Cardiac muscle cell (in vitro differentiated cells and primary cell): Measurements from ENCODE around the gene NFAT5. TPM values are rescaled to one million over a fixed set of nuclear protein-coding genes. Genes with fewer than 3 reads are reported as not detected.

Experiments used
- DNase-seq, 2 donors: peaks; one replicate each; pipeline versions ENCODE4 v3.0.0 to v3.0.0-alpha.2; 2010 to 2017; ENCODE audit warnings: low read depth in 1 of 2, low spot score in 1 of 2
- H3K27ac ChIP-seq: fragments of 200-600 bp; sonication (generic); 2 replicates; pipeline ENCODE4 v1.5.1; 2016
- H3K27me3 ChIP-seq: fragments of 200-600 bp; sonication (generic); 2 replicates; pipeline ENCODE4 v1.6.0; 2016; ENCODE audit warnings: control low read depth
- H3K36me3 ChIP-seq: fragments of 200-600 bp; sonication (generic); 2 replicates; pipeline ENCODE4 v1.5.1; 2016; ENCODE audit warnings: control low read depth
- H3K4me1 ChIP-seq: fragments of 200-600 bp; sonication (generic); 2 replicates; pipeline ENCODE4 v1.8.1; 2017; ENCODE audit warnings: low read depth, mild to moderate bottlenecking, mixed run types
- H3K4me3 ChIP-seq: fragments of 200-600 bp; sonication (generic); 2 replicates; pipeline ENCODE4 v1.5.1; 2016; ENCODE audit warnings: mild to moderate bottlenecking
- H3K9me3 ChIP-seq: fragments of 200-600 bp; sonication (generic); 2 replicates; pipeline ENCODE4 v1.5.1; 2017; ENCODE audit warnings: low read depth, mild to moderate bottlenecking, control low read depth
- polyA plus RNA-seq: library from polyadenylated mRNA; unstranded; fragments of >200 nt; fragmentation: Nextera tagmentation; extraction: Ambion mirVana; gene quantifications from 2 replicates; pipeline ENCODE4 v1.2.1, GENCODE V29; 2016
- total RNA-seq: library from RNA; depleted of rRNA; stranded (reverse); fragments of >200 nt; gene quantifications from 2 replicates; pipeline ENCODE4 v1.2.3, GENCODE V29; 2016
- TF ChIP-seq, protein P1 (sequence below): IDR thresholded peaks from 2 replicates; pipeline ENCODE4 v1.5.1; 2012; ENCODE audit warnings: low read depth, mild to moderate bottlenecking, low read length

NFAT5 gene
- total and polyA plus RNA-seq, 2 experiments from 2014 or later, result 6.2 to 15.9 TPM

DNA sequence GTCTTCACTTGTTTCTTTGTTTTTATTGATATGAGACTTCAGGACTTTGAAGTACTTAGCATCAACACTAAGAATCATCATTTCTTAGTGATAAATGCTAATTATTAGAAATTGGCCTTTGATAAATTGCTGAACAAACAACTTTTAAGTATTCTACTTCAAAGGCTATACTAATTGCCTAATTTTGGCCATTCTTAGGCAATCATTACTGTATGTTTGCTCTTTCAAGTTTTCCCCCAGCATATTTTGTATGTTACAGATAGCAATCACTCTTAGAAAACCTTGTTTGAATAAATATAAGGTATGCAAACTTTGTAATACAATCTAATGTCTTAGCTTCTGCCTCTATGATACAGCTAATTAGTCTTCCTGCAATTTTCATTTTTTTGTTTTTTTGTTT, 114.6 kb downstream of the NFAT5 start:
- TF ChIP-seq, protein P1, sequence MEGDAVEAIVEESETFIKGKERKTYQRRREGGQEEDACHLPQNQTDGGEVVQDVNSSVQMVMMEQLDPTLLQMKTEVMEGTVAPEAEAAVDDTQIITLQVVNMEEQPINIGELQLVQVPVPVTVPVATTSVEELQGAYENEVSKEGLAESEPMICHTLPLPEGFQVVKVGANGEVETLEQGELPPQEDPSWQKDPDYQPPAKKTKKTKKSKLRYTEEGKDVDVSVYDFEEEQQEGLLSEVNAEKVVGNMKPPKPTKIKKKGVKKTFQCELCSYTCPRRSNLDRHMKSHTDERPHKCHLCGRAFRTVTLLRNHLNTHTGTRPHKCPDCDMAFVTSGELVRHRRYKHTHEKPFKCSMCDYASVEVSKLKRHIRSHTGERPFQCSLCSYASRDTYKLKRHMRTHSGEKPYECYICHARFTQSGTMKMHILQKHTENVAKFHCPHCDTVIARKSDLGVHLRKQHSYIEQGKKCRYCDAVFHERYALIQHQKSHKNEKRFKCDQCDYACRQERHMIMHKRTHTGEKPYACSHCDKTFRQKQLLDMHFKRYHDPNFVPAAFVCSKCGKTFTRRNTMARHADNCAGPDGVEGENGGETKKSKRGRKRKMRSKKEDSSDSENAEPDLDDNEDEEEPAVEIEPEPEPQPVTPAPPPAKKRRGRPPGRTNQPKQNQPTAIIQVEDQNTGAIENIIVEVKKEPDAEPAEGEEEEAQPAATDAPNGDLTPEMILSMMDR, result no peak
- no peak for DNase-seq
- Histone ChIP-seq H3K27ac (no peak overlapping the region), H3K4me1 (no peaks in the 10 kb centered on the region), H3K9me3 (no peaks in the 10 kb centered on the region), H3K4me3 (no peak overlapping the region), H3K27me3 (no peaks in the 10 kb centered on the region), H3K36me3 (peaks cover 33% of the 10 kb centered on the region)

DNA sequence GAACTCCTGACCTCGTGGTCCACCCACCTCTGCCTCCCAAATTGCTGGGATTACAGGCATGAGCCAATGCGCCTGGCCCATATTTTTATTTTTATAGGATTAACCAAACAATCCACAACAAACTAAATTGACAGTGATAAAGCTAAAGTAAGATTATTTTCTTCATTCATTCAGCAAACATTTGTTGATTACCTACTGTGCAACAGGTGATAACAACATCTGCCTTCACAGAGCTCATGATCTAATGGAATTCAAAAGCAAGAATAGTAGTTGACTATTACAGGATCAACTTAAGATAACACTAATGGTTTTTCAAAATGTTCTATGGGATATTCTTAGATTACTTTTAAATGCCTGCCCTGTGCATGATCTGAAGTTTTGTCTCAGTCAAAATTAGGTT, 122.8 kb downstream of the NFAT5 start:
- Histone ChIP-seq H3K9me3 (no peaks in the 10 kb centered on the region), H3K27me3 (no peaks in the 10 kb centered on the region), H3K36me3 (peaks cover 38% of the 10 kb centered on the region), H3K4me1 (no peaks in the 10 kb centered on the region), H3K4me3 (no peak overlapping the region), H3K27ac (no peak overlapping the region)
- TF ChIP-seq, protein P1, result no peak
- no peak for DNase-seq

DNA sequence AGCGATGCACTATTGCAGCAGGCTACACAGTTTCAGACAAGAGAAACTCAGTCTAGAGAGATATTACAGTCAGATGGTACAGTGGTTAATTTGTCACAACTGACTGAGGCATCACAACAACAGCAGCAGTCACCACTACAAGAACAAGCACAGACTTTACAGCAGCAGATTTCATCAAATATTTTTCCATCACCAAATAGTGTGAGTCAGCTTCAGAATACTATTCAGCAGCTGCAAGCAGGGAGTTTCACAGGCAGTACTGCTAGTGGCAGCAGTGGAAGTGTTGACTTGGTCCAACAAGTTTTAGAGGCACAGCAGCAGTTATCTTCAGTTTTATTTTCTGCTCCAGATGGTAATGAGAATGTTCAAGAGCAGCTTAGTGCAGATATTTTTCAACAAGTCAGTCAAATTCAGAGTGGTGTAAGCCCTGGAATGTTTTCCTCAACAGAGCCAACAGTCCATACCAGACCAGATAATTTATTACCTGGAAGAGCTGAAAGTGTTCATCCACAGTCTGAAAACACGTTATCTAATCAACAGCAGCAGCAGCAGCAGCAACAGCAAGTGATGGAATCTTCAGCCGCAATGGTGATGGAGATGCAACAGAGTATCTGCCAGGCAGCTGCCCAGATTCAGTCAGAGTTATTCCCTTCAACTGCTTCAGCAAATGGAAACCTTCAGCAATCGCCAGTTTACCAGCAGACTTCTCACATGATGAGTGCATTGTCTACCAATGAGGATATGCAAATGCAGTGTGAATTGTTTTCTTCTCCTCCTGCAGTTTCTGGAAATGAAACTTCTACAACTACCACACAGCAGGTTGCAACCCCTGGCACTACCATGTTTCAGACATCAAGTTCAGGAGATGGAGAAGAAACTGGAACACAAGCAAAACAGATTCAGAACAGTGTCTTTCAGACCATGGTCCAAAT, 126.5 kb downstream of the NFAT5 start:
- Histone ChIP-seq H3K36me3 (peaks cover 62% of the 10 kb centered on the region), H3K4me3 (no peak overlapping the region), H3K9me3 (no peaks in the 10 kb centered on the region), H3K4me1 (no peaks in the 10 kb centered on the region), H3K27ac (peak overlapping the region; percentile 77), H3K27me3 (no peaks in the 10 kb centered on the region)
- peak in 1 of 2 donors; percentile 19 for DNase-seq
- TF ChIP-seq, protein P1, result no peak

DNA sequence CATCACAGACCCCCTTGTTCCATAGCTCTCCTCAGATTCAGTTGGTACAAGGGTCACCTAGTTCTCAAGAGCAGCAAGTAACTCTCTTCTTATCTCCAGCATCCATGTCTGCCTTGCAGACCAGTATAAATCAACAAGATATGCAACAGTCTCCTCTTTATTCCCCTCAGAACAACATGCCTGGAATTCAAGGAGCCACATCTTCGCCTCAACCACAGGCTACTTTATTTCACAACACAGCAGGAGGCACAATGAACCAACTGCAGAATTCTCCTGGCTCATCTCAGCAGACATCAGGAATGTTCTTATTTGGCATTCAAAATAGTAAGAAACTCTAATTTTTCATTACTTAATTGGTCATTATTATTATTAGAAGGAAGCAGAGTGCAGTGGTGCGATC, 128.2 kb downstream of the NFAT5 start:
- Histone ChIP-seq H3K27me3 (no peaks in the 10 kb centered on the region), H3K4me1 (no peaks in the 10 kb centered on the region), H3K4me3 (no peak overlapping the region), H3K9me3 (no peaks in the 10 kb centered on the region), H3K36me3 (peaks cover 65% of the 10 kb centered on the region), H3K27ac (no peak overlapping the region)
- DNase-seq, result peak in 1 of 2 donors; percentile 6
- TF ChIP-seq, protein P1, result no peak

DNA sequence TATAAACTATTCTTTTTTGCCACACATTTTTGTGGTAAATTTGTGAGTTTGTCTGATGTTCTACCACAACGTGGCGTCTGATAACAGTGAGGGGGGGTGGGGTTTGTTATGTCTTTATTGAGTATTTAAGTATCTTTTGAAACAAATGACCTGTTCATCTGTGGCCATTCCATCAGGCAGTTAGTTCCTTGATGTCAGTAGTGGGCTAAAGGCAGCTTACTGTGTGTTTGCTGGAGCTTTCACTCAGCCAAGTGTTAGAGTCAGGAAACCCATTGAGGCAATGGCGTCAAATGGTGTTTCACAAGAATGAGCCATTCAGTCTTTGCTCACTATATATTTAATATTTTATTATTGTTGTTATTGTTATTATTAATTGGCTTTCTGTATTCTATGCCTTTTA, 132.6 kb downstream of the NFAT5 start:
- no peak for DNase-seq
- Histone ChIP-seq H3K4me1 (no peaks in the 10 kb centered on the region), H3K36me3 (peaks cover 57% of the 10 kb centered on the region), H3K9me3 (no peaks in the 10 kb centered on the region), H3K4me3 (no peak overlapping the region), H3K27me3 (no peaks in the 10 kb centered on the region), H3K27ac (no peak overlapping the region)
- TF ChIP-seq, protein P1, result no peak
